DOHH2 (cell line): ENCODE data around the gene TCERG1L.

Experiments used
- H3F3A ChIP-seq: fragments of 200-600 bp; sonication (generic), shearing (Covaris generic); 2 replicates; pipeline ENCODE4 v1.6.0; 2016; ENCODE audit warnings: antibody characterized with exemption, mild to moderate bottlenecking; ENCODE audit not compliant: control insufficient read depth, insufficient read depth
- H3K27ac ChIP-seq: fragments of 200-600 bp; sonication (generic); 2 replicates; pipeline ENCODE4 v1.5.1; 2014; ENCODE audit warnings: low read depth, mild to moderate bottlenecking, low read length, moderate library complexity
- H3K27me3 ChIP-seq: fragments of 200-600 bp; sonication (generic); 2 replicates; pipeline ENCODE4 v1.6.1; 2014; ENCODE audit warnings: mild to moderate bottlenecking, low read length, mixed read lengths; ENCODE audit not compliant: control insufficient read depth
- H3K36me3 ChIP-seq: fragments of 200-600 bp; sonication (generic); 2 replicates; pipeline ENCODE4 v1.6.1; 2014; ENCODE audit warnings: mild to moderate bottlenecking, low read length, moderate library complexity, mixed read lengths; ENCODE audit not compliant: control insufficient read depth
- H3K4me1 ChIP-seq: fragments of 200-600 bp; sonication (generic); 2 replicates; pipeline ENCODE4 v1.6.1; 2014; ENCODE audit warnings: mild to moderate bottlenecking, low read length, mixed read lengths; ENCODE audit not compliant: control insufficient read depth
- H3K4me2 ChIP-seq: fragments of 200-600 bp; sonication (generic); 2 replicates; pipeline ENCODE4 v1.6.0; 2014; ENCODE audit warnings: mild to moderate bottlenecking, low read length, moderate library complexity
- H3K4me3 ChIP-seq: fragments of 200-600 bp; sonication (generic); 2 replicates; pipeline ENCODE4 v1.5.1; 2014; ENCODE audit warnings: mild to moderate bottlenecking, low read length, mixed read lengths
- H3K79me2 ChIP-seq: fragments of 200-600 bp; sonication (generic); 2 replicates; pipeline ENCODE4 v1.6.1; 2014; ENCODE audit warnings: mild to moderate bottlenecking, low read length, mixed read lengths; ENCODE audit not compliant: control insufficient read depth
- H3K9me2 ChIP-seq: fragments of 200-600 bp; sonication (generic); replicated peaks from 2 replicates; pipeline ENCODE4 v1.6.1; 2014; ENCODE audit warnings: mild to moderate bottlenecking, low read length, mixed read lengths; ENCODE audit not compliant: control insufficient read depth
- H3K9me3 ChIP-seq: fragments of 200-600 bp; sonication (generic); 2 replicates; pipeline ENCODE4 v1.6.1; 2014; ENCODE audit warnings: antibody characterized with exemption, low read length, mixed read lengths; ENCODE audit not compliant: control insufficient read depth, insufficient read depth
- H4K20me1 ChIP-seq: fragments of 200-600 bp; sonication (generic); 2 replicates; pipeline ENCODE4 v1.6.0; 2014; ENCODE audit warnings: low read depth, mild to moderate bottlenecking, antibody characterized with exemption, low read length, moderate library complexity; ENCODE audit not compliant: control insufficient read depth, insufficient read depth
- EZH2phosphoT487 ChIP-seq: fragments of 200-600 bp; sonication (generic); IDR thresholded peaks from 2 replicates; pipeline ENCODE4 v1.6.1; 2017; ENCODE audit warnings: borderline replicate concordance, mild to moderate bottlenecking, antibody characterized with exemption, low read length, moderate library complexity, mixed read lengths
- TF ChIP-seq, protein P1 (sequence below): fragments of 200-600 bp; sonication (generic); IDR thresholded peaks from one replicate; pipeline ENCODE4 v1.5.1; 2014; ENCODE audit warnings: antibody characterized with exemption, mild to moderate bottlenecking, low read depth, low read length; ENCODE audit not compliant: poor library complexity, severe bottlenecking

TCERG1L gene

GRCh38 chr10:131346456-131346855 lies 34.9 kb upstream of the TCERG1L start:
- no peak overlapping the region for H3K27ac ChIP-seq

GRCh38 chr10:131345691-131346090 lies 34.2 kb upstream of the TCERG1L start:
- no peak overlapping the region for H3K4me3 ChIP-seq
- H3K27me3 ChIP-seq = no peaks in the 10 kb centered on the region

More at GRCh38 chr10:131346456-131346855, 34.9 kb upstream of the TCERG1L start:
- Histone ChIP-seq H3K79me2 (no peaks in the 10 kb centered on the region), H3K36me3 (no peaks in the 10 kb centered on the region), H3K27me3 (no peaks in the 10 kb centered on the region), H4K20me1 (no peaks in the 10 kb centered on the region), H3K4me2 (no peak overlapping the region), H3K9me2 (no peaks in the 10 kb centered on the region), H3K4me1 (no peaks in the 10 kb centered on the region), H3K9me3 (no peaks in the 10 kb centered on the region), H3K4me3 (no peak overlapping the region), H3F3A (no peaks in the 10 kb centered on the region)
- no peak for TF ChIP-seq EZH2phosphoT487
- TF ChIP-seq, protein P1, sequence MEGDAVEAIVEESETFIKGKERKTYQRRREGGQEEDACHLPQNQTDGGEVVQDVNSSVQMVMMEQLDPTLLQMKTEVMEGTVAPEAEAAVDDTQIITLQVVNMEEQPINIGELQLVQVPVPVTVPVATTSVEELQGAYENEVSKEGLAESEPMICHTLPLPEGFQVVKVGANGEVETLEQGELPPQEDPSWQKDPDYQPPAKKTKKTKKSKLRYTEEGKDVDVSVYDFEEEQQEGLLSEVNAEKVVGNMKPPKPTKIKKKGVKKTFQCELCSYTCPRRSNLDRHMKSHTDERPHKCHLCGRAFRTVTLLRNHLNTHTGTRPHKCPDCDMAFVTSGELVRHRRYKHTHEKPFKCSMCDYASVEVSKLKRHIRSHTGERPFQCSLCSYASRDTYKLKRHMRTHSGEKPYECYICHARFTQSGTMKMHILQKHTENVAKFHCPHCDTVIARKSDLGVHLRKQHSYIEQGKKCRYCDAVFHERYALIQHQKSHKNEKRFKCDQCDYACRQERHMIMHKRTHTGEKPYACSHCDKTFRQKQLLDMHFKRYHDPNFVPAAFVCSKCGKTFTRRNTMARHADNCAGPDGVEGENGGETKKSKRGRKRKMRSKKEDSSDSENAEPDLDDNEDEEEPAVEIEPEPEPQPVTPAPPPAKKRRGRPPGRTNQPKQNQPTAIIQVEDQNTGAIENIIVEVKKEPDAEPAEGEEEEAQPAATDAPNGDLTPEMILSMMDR = no peak

GRCh38 chr10:131344747-131345146 lies 33.2 kb upstream of the TCERG1L start:
- Histone ChIP-seq H3K4me2 (no peak overlapping the region), H3K27ac (no peak overlapping the region), H3K36me3 (no peaks in the 10 kb centered on the region), H3K27me3 (no peaks in the 10 kb centered on the region), H3F3A (no peaks in the 10 kb centered on the region), H3K9me2 (no peaks in the 10 kb centered on the region), H3K4me1 (no peaks in the 10 kb centered on the region), H3K79me2 (no peaks in the 10 kb centered on the region), H4K20me1 (no peaks in the 10 kb centered on the region), H3K9me3 (no peaks in the 10 kb centered on the region), H3K4me3 (no peak overlapping the region)
- no peak for TF ChIP-seq EZH2phosphoT487
- TF ChIP-seq, protein P1 = no peak

More at GRCh38 chr10:131345691-131346090, 34.2 kb upstream of the TCERG1L start:
- H3K36me3 ChIP-seq = no peaks in the 10 kb centered on the region
- H3K9me2 ChIP-seq = no peaks in the 10 kb centered on the region
- no peaks in the 10 kb centered on the region for H4K20me1 ChIP-seq
- H3K9me3 ChIP-seq = no peaks in the 10 kb centered on the region
- H3F3A ChIP-seq = no peaks in the 10 kb centered on the region
- TF ChIP-seq EZH2phosphoT487 = no peak
- TF ChIP-seq, protein P1 = no peak
- no peak overlapping the region for H3K4me2 ChIP-seq
- no peaks in the 10 kb centered on the region for H3K79me2 ChIP-seq
- H3K4me1 ChIP-seq = no peaks in the 10 kb centered on the region
- H3K27ac ChIP-seq = no peak overlapping the region

GRCh38 chr10:131337741-131338140 lies 26.2 kb upstream of the TCERG1L start:
- no peak for TF ChIP-seq EZH2phosphoT487
- TF ChIP-seq, protein P1 = no peak
- no peaks in the 10 kb centered on the region for H4K20me1 ChIP-seq
- no peak overlapping the region for H3K27ac ChIP-seq
- H3K36me3 ChIP-seq = no peaks in the 10 kb centered on the region
- no peaks in the 10 kb centered on the region for H3K9me3 ChIP-seq
- H3K27me3 ChIP-seq = no peaks in the 10 kb centered on the region
- H3K9me2 ChIP-seq = no peaks in the 10 kb centered on the region
- H3K4me3 ChIP-seq = no peak overlapping the region
- H3K4me2 ChIP-seq = no peak overlapping the region
- H3F3A ChIP-seq = no peaks in the 10 kb centered on the region
- H3K79me2 ChIP-seq = no peaks in the 10 kb centered on the region
- no peaks in the 10 kb centered on the region for H3K4me1 ChIP-seq
